ENCODE data around the gene OR4F6. TPM values are rescaled to one million over a fixed set of nuclear protein-coding genes. Genes with fewer than 3 reads are reported as not detected.
"Not testable (repeated sequence)": the region's sequence is repeated elsewhere in the genome, so short reads cannot be mapped to it uniquely, and the experiment has no call there.

Gene OR4F6, protein sequence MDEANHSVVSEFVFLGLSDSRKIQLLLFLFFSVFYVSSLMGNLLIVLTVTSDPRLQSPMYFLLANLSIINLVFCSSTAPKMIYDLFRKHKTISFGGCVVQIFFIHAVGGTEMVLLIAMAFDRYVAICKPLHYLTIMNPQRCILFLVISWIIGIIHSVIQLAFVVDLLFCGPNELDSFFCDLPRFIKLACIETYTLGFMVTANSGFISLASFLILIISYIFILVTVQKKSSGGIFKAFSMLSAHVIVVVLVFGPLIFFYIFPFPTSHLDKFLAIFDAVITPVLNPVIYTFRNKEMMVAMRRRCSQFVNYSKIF
- not detected in 2 replicates for total RNA-seq (2014; rRNA removed; shearing (Covaris generic))

DNA sequence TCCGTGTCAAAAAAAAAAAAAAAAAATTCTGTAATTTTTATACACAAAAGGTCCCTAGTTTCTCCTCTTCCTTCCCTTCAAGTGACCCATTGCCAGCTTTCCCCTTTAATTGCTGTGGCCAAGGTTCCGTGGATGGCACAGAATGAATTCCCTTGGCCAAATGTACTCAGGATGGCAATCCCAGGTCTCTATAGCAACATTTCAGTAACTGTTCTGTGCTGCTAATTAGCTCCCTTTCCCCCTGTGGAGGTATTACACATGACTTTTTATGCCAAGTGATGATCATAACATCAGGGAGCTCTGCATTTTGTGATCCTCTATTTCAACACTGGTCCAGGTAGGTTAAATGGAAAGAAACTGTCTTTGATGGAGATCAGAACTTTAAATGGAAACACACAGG lies at the start of gene OR4F6:
OR4F6 (plus strand) TSS at position 301 of the 400 bp plus-strand sequence. CDS start 2,211 bp downstream, outside the sequence.
- DNase-seq (ENCODE audit: low read depth), result no peak

DNA sequence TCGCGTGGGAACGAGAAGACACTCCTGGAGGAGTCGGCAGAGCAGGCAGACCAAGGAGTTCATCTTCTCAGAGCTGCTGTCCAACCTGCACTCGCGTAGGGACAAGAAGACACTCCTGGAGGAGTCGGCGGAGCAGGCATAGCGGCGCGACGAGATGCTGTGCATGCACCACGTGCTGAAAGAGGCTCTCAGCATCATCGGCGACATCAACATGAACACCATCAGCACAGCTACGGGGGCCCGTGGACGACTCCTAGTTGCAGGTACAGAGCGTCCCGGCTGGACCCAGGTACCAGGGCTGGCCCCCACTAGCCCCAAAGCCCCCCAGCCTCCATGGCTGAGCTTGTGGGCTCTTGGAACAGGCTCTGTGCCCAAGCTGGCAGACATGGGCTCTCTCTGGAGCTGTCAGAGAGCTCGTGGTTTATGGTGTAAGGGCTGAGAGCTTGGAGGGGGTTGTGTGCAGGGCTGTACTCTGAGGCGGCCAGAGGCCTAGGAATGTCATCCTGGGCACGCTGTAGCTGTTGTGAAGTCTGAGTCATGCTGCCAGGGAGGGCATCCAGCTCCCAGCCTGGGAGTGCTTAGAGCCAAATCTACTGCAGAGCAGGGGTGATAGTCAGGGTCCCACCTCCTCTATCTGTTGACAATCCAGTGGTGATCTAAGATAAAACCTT lies 38.5 kb upstream of the OR4F6 start:
- DNase-seq (ENCODE audit: low read depth), result peak; percentile 61

DNA sequence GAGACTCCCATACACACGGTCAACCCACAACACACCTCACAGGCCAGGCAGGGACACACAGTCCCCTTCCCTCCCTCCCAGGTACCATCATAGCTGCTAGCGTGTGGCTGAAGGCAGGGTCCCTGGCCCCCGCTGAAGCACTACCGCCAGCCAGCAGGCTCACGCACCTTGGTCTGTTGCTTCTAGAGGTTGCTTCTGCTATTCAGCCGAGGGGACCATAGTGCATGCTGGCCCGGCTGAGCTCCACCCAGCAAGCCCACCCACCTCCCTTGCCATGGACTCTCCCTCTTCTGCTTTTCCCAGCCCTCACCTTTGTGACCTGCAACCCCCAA lies 38.0 kb upstream of the OR4F6 start:
- DNase-seq (ENCODE audit: low read depth), result not testable (repeated sequence)

DNA sequence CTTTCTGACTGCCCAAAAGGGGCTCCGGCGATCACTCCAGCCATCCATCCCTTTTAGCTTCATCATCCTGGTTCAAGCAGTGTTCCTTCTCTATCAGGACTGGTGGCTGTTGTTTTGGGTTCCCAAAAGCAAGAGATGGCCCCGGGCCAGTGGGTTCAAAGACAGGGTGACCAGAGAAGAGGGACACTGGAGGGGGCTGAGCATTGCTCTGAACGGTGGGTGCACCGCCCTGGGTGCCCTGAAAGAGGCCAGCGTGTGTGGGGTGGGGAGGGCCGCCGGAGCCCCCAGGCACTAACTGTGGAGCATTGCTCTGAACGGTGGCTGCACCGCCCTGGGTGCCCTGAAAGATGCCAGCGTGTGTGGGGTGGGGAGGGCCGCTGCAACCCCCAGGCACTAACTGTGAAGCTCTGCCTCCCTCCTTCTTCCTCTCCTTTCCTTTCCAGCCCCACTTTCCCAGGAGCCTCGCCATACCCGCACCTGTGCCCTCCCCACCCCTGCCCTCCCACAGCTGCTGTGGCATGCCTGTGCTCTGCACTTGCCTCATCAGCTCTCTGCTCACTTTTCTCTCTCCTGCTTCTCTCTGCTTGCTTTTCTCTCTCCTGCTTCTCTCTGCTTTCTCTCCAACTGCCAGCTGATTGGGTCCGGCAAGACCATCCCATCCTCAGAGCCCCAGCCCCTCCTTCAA lies 37.4 kb upstream of the OR4F6 start:
- DNase-seq (ENCODE audit: low read depth), result no peak

DNA sequence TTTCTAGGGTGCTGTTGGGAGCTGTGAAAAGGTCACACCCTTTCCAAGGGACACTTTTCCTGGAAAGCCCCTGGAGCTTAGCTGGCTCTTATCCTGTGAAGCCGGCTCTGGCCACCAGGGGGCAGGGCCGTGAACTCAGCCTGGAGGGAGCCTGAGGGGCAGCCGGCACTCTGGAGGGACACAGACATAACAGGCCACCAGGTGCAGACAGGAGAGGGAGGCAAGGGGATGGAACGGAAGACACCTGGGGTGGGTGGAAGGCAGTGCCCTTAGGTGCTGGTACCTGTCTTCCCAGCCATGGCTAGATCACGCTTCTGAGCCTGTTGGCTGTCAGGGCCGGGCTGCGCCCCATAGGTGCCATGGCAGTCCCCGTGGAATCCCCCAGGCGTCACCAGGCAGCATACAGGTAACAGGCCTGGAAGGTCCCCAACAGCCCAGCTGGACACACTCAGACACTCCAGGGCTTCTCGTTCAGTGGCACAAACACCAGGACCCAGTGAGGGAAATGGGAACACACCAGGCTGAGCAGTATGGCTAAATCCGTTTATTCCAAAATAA lies 36.1 kb upstream of the OR4F6 start:
- DNase-seq (ENCODE audit: low read depth), result not testable (repeated sequence)

DNA sequence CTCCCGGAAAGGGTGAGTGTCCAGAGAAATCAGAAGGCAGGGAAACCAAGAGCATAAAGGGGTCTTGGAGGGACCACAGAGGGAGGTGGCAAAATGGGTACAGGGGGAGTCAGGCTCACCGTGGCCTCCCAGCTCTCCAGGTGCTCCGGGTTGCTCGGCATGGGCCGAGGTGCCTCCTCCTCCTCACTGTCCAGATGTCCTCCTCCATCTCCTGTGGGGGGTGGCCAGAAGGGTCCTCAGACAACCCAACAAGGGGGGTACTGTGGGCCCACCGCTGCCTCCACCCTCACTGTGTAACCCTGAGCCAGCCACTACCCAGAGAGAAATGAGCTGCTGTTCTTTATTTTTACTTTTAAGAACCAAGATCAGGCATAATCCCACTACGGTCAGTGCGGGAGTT lies 30.4 kb upstream of the OR4F6 start:
- DNase-seq (ENCODE audit: low read depth), result no peak

DNA sequence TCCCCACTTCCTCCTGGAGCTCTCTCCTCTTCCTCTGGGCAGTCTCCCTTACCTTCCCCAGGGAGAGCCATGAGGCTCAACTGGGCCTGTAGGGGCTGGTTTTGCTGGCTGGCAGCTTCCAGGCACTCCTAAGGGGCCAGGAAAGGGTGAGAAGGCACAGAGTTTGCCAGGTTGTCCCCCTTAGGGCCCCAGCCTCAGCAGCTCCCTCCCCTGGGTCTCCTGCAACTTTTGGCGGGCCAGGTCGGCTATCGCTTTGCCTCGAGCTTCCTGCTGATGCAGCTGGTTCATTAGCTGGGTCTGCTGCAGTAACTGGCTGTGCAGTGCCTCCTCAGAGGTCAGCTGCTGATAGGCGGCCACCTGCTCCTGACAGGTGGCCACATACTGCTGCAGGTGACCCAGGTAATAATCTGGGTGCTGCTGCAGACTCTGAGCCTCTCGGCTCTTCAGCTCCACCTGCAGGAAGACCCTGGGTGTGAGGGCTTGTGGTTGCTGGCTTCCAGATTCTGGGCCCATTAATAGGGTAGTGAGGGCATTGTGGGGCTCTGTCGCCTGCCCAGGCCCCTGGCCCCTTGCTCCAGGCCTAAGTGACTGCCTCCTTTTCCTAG lies 29.7 kb upstream of the OR4F6 start:
- peak; percentile 8 for DNase-seq (ENCODE audit: low read depth)

DNA sequence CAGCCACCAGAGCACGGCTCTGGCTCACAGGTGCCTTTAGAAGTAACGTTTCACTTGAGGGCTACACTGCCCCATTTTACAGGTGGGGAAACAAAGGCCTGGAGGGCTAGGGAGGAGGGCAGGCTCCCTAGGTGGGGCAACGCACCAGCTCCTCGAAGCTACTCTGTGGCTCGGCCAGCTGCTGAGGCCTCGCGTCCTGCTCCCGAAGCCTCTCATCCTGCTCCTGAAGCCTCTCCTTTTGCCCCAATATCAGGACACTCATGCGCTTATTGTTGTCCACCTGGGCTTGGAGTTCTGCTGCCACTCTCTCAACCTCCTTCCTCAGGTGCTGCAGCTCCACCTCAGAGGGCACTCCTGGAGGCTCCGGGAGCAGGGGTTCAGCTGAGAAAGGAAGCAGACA lies 28.2 kb upstream of the OR4F6 start:
- DNase-seq (ENCODE audit: low read depth), result no peak

DNA sequence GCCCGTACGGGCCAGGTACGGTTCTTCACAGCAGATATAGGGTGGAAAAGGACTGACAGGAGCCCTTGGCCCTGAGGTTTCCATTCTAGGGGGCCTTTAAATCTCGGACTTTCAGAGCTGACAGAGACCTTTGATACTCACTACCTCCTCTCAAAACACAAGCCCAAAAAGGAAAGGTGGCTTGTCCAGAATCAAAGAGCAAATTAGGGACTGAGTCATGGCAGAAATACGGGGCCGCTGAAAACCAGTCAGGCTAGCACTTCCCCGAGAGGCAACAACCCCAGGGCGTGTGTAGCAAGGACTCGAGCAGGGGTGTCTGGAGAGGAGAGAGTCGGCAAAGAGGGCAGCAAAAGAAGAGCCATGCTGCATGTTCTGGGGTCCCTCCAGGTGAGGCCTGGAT lies 24.7 kb upstream of the OR4F6 start:
- DNase-seq (ENCODE audit: low read depth), result not testable (repeated sequence)

DNA sequence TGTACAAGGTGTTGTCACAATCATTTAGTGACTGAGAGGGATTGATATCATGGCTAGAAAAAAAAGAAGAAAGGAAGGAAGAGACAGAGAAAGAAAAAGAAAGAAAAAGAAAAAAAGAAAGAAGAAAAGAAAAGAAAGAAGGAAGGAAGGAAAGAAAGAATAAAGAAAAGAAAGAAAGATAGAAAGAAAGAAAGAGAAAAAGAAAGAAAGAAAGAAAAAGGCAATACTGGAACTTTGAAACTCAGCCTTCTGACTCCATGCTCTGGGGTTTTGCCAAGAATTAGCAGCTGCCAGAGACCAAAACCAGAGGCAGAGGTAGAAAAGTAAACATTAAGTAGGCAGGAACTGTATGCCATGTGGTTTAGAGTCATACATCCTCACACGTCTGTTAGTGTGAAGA lies 23.1 kb upstream of the OR4F6 start:
- peak; percentile 50 for DNase-seq (ENCODE audit: low read depth)

DNA sequence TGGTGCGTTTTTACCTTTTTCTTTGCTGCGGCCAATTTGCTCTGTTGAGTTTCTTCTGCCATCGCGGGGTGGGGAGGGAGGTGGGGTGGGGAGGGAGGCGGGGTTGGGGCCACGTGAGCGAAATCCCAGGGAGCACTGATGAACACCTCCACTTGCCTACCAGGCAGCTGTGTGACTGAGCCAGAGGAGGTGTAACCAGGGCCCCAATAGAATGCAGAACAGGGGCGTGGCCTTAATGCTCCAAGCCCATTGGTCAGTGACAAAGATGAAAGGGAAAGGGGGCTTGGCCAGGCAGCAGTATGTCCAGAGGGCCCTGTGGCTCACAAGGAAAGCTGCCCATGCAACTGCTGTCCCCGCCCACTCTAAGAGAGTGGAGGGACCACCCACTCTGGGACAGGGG lies 21.4 kb upstream of the OR4F6 start:
- no peak for DNase-seq (ENCODE audit: low read depth)

DNA sequence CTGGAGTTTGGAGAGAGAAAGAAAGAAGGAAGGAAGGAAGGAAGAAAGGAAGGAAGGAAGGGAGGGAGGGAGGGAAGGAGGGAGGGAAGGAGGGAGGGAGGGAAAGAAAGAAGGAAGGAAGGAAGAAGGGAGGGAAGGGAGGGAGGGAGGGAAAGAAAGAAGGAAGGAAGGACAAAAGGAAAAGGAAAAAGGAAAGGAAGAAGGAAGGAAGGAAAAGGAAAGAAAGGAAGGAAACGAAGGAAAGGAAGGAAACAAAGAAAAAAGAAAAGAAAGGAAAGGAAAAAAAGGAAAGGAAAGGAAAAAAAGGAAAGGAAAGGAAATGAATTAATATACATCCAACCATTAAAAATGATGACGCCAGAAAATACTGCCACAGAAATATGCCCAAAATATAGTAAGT lies 18.7 kb upstream of the OR4F6 start:
- no peak for DNase-seq (ENCODE audit: low read depth)

DNA sequence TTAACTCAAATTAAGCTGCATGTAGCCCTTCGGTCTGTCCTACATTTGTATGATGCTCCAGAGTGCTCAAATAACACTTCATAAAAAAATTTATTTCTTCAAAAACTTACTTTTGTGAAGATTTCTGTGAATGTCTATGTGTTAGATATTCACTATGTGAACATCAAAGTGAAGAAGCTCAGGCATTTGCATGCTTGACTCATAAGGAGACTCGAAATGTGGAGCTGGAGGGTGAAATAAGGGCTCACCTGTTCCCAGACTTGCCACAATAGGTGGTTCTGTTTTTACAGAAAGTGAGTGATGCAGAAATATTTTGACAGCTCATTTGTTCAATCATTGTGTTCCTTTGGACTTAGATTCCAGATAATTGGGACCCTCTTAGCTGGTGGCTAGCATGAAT lies 16.9 kb upstream of the OR4F6 start:
- not testable (repeated sequence) for DNase-seq (ENCODE audit: low read depth)

DNA sequence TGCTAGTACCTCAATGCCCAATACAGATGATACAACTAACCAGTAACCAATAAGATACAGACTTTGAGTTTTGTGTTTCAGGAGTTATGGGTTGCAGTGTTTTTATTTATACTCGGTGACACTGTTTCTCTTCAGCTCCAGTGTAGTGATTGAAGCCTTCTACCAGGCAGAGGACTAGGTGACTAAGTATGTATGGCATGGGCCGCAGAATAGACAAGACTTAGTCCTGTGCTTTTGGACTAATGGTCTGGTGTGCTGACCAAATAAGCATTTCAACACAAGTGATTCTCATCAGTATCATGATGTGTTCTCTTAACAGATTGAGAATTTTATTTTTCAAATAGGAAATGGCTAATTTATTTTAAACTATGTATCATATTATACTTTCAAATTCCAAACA lies 15.3 kb upstream of the OR4F6 start:
- DNase-seq (ENCODE audit: low read depth), result not testable (repeated sequence)

DNA sequence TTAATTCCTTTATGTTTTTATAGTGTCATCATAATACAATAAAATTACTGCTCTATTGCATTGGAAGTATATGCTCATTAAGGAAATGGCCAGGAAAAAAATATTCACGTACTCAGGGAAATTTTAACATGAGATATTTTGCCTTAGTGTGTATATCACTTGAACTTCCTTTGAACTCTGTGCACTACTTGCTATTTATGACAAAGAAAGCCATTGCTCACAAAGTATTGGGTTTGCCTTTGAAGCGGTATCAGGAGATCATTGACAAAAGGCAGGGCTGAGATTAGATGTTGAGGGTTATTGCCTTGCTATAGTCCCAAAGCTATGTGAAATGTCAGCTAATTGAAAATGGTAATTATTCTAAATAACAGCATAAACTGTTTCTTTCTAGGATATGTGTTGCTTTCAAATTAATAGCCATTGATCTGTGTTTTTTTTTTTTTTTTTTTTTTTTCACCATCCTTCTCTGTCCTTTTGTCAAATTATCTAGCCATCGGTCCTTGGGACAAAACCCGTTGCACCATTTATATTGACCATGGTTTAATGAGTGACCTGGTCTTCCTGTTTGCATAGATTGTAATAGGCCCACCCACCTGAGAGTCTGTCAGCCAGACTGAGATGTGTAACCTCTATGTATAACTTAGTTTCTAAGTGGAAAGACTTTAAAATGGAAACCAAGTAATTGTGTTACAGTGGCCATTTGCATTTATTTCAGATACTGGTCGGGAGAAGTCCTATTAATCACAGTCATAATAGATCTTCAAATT lies 14.6 kb upstream of the OR4F6 start:
- DNase-seq (ENCODE audit: low read depth), result not testable (repeated sequence)

DNA sequence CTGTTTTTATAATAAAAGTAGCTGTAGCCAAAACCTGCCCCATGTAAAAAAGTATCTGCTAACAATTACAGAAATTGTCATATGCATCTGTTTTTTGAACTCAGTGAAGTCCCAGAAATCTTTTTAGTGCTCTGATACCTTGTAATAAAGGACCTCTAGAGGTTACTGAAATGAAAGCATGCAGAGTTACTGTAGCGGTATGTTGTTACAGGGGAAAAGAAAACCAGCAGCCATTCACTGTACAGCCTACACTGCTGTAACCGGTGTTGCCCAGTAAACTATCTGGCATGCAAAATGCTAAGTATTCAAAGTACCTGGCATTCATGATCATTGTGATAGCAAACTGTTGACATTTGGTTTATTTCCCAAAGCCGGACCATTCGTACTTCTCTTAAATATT lies 12.6 kb upstream of the OR4F6 start:
- not testable (repeated sequence) for DNase-seq (ENCODE audit: low read depth)

DNA sequence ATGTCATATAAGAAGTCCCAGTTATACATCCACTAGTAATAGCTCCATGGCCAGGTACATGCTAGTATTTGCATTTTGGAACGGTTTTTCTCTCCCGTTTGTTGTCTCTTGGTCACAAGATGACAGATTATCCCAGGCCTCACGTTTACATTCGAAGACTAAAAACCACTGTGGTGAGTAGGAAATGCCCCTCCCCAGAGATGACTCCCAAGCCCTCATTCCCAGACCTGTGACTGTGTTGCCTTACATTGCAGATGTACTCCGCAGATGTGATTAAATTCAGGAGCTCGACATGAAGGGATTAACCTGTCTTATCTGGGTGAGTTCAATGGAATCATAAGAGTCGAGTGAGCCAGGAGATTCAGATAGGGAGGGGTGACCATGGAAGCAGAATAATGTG lies 9.3 kb upstream of the OR4F6 start:
- peak; percentile 26 for DNase-seq (ENCODE audit: low read depth)

DNA sequence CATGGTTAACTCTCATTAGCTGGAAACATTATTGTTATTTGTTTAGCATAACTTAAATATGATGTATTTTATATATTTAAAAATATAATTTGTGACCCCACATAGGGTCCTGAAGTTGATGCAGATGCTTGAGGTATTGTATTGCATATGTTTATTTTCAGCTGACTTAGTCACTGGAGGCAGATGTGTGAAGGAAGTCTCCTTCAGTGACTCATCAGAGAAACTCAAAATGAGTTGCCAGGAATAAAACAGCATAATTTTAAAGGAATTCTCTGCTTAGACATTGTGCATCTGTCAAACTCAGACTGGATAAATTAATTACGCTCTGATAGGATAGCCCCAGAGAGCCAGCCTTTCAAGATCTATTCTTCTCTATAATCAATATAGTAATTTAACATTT lies 7.9 kb upstream of the OR4F6 start:
- peak; percentile 77 for DNase-seq (ENCODE audit: low read depth)

DNA sequence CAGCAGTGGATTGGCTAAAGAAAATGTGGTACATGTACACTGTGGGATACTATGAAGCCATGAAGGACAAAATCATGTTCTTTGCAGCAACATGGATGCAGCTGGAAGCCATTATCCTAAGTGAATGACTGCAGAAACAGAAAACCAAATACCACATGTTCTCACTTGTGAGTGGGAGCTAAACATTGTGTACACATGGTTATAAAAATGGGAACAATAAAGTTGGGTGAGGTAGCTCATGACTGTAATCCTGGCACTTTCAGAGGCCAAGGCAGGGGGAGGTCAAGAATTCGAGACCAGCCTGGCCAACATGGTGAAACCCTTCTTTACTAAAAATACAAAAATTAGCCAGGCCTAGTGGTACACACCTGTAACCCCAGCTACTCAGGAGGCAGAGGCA lies 3.6 kb upstream of the OR4F6 start:
- no peak for DNase-seq (ENCODE audit: low read depth)

DNA sequence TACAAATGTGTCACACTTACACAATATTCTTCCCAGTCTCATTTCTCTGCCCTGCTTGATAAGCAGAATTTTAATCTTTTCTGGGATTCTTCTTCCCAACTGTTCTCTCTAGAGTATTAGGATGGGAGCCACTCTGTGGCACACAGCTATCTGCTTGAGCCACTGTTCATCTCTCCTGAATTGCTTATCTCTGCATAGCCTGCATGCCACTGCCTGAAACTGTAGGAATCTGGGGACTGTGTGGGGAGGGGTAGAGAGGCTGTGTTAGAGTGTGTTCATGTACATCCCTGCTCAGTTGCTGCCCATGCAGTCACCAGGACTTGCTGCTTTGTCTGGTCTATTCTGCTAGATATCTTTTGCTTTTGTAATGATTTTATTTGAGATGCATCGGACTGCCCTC lies 2.3 kb upstream of the OR4F6 start:
- no peak for DNase-seq (ENCODE audit: low read depth)

DNA sequence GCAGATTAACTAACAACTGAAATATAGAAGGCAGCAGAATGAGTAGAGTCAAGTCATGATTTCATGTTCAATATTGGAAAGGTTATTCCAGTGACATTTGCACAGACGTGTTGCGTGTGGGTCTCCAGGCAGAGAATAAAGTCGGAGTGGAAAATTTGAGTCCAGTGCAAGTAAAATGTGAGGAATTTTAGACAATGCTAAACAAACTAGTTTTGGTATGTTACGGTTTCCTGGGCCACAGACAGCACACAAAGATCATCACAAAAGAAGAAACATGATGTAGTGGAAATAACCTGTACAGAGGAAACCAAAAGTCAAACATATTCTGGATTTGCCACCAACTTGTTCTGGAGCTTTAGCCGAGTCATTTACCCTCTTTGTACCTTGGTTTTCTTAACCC lies 367 bp downstream of the OR4F6 start:
- peak; percentile 10 for DNase-seq (ENCODE audit: low read depth)

DNA sequence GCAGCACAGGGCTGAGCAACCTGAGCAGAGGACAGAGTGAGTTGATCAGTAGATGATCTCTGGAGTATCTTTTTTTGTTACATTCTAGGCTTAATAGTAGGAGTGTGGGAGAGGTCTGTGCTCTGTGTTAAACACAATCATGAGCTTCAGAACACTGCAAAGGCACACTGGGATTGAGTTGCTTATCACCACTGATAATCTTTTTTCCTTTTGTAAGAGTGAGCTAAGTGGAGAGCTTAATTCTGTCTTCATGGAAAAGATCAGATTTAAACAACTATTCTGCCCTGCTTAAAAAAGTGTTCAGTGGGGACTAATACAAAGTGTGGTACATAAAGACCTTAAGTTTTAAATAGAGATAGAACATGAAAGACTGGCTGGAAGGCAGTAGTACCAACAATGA lies 1.1 kb downstream of the OR4F6 start:
- DNase-seq (ENCODE audit: low read depth), result no peak

Data from M059J (cell line).